GM18909 (cell line): ENCODE data around the gene DTX2.
A peak's percentile ranks its signal among the peaks of the same experiment; 100 is the strongest.
"Not testable (repeated sequence)": the region's sequence is repeated elsewhere in the genome, so short reads cannot be mapped to it uniquely, and the experiment has no call there.

Experiments used
- ATAC-seq: cut with Tn5 transposase; IDR thresholded peaks from one replicate; pipeline ENCODE4 v1.9.1; 2021; ENCODE audit warnings: mild to moderate bottlenecking; ENCODE audit not compliant: unreplicated experiment, poor library complexity

Gene DTX2

DNA sequence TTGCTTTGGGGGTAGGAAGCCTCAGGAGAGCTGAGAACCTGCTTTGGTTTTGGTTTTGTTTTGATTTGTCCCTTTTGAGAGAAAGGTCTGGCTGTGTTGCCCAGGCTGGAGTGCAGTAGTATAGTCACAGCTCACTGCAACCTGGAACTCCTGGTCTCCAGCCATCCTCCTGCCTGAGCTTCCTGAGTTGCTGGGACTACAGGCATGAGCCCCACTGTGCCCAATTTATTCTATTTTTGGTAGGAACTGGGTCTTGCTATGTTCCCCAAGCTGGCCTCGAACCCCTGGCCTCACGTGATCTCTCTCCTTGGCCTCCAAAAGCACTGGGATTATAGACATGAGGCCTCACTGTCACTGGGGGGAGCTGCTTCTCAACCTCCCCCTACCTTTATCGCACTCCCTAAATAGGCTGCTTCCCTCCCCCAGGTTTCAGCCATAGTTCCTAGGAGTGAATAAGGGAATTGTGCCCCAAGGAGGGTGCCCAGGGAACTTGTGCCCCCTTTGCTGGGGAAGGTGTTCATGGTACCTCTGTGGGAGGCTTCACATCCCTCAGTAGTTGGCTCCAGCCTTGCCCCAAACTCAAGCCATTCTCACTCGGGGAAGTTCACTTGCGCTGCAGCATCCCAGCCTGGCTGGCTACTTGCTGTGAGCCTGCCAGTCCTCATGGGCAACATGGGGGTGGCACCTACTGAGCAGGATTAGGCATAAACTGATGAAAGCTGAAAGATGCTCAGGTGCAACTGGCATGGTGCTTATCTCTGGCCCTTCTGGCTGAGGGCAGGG is 18.7 kb upstream of the DTX2 start:
- ATAC-seq = not testable (repeated sequence)

DNA sequence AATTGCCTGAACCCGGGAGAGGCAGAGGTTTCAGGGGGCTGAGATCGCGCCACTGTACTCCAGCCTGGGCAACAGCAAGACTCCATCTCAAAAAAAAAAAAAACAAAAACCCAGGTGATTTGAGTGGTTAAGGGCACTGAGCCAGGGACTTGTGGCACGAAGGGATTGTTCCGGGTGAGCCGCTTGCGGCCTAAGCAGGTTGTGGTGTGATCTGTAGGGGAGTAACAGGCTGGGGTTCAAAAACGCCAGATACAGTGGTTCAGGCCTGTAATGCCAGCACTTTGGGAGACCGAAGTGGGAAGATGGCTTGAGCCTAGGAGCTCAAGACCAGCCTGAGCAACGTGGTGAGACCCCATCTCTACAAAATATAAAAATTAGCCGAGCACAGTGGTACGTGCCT is 17.7 kb upstream of the DTX2 start:
- peak; percentile 52 for ATAC-seq

DNA sequence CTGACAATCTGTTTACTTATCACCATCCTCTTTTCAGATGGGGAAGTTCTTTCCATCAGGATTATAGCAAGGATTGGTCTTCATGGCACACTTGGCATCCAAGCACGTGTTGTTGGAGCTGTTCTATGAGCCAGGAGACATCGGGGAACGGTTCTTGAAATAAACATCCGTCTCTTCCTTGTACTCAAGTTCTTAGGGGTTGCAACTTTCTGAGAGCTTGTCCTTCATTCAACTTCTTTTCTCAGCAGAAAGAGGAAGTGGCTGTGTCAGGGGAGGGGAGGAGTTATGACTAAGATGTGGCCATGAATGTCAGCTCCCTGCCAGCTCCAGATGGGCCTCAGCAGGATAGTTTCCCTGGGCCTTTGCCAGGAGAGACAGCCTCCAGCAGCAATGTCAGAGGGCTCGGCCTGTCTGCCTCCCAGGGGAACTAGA is 15.9 kb upstream of the DTX2 start:
- peak; percentile 82 for ATAC-seq

DNA sequence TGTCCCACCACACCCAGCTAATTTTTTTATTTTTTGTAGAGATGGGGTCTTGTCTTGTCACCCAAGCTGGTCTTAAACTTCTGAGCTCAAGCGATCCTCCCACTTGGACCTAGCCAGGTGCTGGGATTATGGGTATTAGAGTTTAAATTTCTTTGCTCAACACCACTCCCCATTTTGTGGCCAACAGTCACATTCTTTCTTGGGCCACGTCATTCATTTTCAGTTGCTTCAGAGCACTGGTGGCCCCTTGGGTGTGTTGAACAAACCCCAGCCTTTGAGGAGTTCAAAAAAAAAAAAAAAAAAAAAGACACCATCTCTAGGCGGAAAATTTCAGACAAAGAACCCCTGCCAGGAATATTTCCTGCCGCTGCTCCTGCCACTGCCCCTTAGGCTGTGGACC is 4.5 kb upstream of the DTX2 start:
- ATAC-seq = not testable (repeated sequence)

DNA sequence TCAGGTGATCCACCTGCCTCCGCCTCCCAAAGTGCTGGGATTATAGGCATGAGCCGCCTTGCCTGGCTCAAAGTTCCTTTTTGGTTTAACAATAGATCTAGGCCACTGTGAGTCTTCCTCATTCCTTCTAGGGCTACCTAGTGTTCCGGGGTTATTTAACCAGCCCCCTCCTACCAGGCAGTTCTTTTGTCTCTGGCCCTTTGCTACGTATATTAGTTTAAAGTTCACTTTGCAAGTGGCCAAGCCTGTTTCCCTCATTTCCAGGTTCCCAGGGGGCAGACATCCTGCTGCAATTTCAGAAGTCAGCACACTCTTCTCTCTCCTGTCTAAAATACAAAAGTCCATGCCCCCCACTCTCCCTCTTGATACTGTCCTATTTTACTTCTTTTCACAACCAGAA is 3.0 kb upstream of the DTX2 start:
- ATAC-seq = not testable (repeated sequence)

DNA sequence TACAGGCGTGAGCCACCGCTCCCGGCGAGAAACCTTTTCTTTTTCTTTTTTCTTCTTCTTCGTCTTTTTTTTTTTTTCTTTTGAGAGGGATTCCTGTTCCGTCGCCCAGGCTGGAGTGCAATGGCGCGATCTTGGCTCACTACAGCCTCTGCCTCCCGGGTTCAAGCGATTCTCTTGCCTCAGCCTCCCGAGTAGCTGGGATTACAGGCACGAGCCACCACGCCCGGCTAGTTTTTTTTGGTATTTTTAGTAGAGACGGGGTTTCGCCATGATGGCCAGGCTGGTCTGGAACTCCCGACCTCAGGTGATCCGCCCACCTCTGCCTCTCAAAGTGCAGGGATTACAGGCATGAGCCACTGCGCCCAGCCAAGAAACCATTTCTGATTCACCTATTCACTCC is 742 bp upstream of the DTX2 start:
- not testable (repeated sequence) for ATAC-seq

DNA sequence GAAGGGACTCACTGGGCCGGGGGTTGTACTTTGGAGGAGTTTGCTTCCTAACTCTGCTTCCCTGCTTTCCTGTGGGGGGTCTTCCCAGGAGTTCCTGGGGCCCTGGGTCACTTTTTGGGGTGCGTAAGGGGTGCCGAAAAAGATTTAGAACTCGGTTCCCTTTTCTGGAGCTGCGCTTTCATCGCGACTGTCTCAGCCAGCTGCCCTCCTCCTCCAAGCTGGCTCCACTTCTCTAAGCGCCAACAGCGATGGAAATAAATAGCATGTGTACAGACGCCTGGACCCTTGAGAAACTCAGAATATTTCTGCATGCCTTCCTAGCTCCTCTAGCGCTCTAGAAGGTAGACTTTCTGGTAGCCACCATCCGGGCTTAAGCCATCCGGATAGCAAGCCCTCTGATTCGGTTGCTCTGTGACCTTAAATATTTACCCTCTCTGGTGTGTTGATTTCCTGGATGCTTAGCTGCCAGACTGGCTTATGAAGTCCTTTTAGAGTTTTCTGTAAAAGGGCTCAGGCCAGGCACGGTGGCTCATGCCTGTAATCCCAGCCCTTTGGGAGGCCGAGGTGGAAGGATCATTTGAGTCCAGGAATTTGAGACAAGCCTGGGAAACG is 868 bp downstream of the DTX2 start:
- ATAC-seq = peak; percentile 31

DNA sequence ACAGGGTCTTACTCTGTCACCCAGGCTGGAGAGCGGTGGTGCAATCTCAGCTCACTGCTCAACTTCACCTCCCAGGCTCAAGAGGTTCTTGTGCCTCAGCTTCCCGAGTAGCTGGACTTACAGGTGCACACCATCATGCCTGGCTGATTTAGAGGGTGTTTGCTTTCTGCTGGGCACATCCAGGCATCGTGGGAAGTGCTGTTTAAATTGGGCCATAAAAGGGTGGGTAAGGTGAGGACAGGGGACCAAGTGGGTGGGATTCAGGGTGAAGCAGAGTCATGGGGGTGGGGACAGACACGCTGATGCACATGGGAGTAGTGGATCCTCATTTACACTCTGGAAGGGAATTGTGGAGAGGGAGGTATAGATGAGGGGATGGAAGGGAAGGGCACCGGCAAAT is 3.5 kb downstream of the DTX2 start:
- not testable (repeated sequence) for ATAC-seq

DNA sequence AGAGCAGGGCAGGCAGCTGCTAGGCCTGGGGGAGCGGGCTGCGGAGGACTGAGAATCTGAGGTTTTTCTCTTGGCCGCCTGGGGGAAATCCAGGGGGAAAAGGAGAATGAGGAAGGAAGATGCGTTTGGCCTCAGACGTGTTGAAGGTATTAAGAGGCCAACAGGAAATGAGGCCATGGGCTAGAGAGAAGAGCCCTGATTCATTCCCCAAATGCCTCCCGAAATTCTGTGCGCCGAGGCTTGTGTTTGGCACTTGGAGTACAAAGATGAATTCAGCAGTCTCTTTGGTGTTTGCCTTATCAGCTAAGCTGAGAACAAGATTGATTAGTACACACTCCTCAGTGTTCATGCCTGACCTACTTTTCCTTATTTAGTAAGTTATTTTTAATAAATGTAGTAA is 4.4 kb downstream of the DTX2 start:
- not testable (repeated sequence) for ATAC-seq

DNA sequence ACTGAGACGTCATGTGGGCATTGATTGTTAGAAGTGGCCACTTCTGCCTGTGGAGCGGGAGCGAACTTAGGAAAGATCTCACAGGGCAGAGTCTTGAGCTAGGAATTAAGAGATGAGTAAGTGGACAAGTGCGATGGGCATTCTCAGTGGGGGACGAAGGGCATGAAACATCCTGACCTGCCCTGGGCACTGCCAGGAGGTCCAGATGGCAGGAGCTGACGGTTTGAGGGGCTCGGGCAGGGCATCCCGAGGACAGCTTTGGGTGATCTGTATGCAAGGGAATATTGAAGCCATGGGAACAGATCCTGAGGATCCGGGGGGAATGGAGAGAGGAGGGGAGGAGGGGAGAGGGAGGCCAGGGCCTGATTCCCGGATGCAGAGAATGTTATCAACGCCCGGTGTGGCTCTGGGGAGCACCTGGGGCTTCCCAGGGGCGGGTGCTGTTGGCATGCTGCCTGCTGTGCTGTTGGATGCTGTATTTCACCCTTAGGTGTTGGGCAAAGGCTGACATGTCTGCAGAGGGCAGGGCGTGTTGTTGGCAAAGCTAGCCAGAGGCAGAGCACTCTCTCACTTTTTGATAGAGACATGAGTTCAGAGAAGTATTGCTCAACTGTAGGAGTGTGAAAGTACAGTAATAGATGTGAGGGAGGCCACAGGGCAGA is 6.4 kb downstream of the DTX2 start:
- not testable (repeated sequence) for ATAC-seq

DNA sequence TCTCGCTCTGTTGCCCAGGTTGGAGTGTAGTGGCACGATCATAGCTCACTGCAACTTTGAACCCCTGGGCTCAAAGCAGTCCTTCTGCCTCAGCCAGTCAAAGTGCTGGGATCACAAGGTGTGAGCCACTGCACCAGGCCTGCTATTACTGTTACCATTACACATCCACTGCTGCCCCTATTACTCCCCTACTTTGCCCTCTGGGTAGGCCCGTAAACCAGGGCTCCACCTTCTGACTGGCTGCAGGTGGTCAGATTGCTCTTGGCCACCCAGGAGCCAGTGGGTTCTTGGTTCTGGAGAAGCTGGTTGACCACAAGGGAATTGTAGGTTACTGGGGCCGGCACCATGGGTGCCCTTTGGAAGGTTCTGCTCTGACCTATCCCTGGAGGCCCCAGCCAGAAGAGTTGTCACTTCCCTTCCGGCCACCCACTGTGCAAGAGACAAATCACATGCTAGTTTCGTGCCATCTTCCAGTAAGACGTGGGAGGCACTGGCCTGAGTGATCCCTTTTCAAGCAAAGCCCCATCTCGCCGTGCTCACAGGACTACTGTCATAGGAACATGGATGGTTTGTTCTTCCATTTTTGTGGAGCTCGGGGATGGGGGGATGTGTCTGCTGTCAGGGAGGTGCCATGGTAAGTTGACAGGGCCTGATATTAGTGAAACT is 10.2 kb downstream of the DTX2 start:
- ATAC-seq = not testable (repeated sequence)

DNA sequence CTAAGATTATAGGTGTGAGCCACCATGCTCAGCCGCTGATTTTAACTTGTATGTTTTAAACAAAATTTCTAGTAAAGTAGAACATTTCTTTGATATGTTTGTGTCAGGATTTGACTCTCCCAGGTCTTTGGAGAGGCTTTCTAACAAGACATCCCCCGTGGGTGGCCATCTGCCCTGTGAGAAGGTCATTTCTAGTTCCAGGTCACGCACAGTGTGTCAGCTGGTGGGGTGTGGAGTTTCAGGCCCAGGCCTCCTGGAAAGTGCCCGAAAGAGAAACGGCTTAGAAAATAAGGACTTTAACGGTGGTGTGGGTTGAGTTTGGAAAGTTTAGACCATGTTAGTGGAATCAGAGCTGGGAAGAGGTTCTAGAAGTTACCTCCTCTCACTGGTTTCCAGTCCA is 11.6 kb downstream of the DTX2 start:
- not testable (repeated sequence) for ATAC-seq

DNA sequence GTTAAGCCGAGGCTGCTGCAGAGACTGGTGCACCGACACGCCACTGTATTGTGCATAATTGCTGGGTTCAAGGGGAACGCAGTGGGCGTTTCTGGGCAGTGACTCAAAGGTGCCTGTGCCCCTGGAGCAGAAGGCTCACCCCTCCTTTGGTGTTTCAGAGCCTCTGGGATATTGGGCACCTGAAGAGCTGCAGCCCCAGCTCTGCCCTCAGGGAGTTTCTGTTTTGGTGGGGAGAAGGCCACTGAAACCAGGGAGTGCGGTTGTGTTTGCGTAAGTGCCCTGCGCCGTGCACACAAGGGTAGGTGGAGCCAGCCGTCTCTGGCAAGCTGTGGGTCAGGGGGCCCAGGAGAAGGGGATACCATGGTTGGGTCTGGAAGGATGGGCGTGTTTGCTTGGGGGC is 14.8 kb downstream of the DTX2 start:
- not testable (repeated sequence) for ATAC-seq

DNA sequence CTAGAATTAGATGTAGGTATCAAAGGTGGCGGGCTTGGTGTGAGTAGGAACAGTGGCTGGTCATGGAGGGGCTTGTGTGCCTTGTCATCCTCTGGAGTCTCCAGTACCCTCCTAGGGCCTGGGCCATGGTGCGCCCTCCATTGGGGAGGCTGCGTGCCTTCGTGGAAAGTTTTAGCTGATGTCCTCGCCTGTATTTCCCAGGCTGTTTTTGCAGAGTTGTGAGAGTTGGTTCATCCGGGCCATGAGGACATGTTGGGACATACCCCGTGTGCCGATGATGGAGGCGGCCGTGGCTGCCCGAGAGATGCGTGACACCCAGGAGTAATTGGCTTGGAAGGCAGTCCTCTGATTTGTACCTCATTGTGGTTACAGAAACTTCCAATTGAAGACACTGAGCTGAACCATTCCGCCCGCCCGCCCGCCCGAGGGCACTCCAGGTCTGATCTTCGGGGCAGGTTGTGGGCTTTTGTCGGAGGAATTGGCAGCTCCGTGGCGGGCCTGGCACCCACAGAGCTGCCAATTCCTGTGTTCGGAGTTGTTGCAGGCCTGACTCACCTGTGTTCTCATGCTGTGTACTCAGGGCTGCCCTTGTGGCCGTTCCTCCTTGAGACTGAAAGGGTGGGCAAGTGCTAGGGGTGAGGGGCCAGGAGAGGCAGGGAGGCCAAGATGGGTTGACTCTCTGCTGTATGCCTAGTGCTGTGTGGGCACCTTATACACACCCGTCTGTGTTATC is 15.4 kb downstream of the DTX2 start:
- not testable (repeated sequence) for ATAC-seq

DNA sequence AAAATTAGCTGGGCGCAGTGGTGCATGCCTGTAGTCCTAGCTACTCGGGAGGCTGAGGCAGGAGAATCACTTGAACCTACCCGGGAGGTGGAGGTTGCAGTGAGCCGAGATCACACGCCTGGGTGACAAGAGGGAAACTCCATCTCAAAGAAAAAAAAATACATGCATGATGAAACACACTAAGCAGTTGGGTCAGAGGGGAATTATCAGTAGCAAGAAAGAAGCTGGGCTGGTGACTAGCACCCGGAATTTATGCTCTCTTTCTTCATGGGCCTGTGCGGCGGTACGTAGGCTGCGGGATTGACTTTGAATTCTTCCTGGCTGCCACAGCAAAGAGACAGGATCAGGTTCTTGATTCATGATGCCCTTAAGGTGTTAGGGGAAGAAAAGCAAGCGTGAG is 18.1 kb downstream of the DTX2 start:
- ATAC-seq = not testable (repeated sequence)

DNA sequence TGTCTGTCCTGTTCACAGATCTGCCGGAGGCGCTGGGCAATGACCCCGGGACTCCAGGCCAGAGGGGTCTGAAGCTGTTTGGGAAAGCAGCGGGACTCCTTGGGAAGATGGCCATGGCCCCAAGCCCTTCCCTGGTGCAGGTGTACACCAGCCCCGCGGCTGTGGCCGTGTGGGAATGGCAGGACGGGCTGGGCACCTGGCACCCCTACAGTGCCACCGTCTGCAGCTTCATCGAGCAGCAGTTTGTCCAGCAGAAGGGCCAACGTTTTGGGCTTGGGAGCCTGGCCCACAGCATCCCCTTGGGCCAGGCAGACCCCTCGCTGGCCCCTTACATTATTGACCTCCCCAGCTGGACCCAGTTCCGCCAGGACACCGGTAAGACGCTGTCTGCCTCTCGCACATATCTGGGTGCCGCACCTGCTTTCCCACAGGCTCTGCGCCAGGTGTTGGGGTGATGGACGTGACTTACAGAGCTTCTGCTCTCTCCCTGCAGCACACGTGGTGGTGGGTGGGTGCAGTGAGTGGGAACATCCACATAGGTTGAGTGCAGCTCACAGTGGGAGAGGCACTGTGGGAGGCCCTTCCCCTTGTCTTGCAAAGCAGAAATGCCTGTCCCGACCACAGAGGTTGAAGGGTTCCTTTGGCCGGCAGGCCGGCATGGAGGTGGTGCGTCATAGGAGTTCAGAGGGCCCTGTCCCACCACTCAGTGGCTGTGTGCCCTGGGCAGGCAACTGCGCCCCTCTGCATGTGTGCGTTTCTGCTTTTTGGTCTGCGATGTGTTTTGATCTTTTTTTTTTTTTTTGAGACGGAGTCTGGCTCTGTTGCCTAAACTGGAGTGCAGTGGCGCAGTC is 19.1 kb downstream of the DTX2 start:
- ATAC-seq = not testable (repeated sequence)

DNA sequence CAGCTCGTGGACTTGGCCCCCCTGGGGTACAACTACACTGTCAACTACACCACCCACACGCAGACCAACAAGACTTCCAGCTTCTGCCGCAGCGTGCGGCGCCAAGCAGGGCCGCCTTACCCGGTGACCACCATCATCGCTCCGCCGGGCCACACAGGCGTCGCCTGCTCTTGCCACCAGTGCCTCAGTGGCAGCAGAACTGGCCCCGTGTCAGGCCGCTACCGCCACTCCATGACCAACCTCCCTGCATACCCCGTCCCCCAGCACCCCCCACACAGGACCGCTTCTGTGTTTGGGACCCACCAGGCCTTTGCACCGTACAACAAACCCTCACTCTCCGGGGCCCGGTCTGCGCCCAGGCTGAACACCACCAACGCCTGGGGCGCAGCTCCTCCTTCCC is 21.2 kb downstream of the DTX2 start:
- not testable (repeated sequence) for ATAC-seq

DNA sequence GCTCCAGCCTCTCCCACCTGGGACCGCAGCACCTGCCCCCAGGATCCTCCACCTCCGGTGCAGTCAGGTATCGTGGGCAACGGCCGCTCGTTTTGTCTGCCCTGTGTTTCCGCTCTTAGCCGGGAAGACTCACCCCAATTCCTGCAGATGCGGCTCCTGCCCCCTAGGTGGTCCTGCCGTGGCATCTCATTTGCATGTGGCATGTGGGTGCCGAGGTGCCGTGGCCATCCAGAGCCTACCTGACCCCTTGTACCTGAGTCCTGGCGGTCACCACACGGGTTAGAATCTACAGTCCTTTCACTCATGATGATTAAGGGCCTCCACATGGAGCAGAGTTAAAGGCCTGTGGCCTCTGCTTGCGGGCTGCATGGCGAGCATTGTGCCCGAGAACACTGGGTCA is 21.6 kb downstream of the DTX2 start:
- ATAC-seq = not testable (repeated sequence)

DNA sequence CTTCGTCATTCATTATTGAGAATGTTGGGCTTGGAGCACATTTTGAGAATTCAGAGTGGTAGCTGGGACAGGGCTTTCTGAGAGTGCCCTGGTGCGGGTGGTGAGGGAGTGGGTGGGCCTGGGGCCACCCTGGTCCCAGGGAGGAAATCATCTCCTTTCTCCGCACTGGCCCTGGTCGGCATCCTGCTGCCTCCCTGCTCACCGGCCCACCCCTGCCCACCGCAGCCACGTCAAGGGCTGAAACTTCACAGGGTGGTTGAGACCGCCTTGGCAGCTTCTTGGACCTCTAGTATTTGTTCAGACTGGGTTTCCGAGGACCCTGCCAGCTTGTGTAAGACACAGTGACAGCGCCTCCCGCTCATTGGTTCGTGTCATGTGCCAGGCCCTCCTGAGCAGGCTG is 22.9 kb downstream of the DTX2 start:
- not testable (repeated sequence) for ATAC-seq
